Effector CD8-positive, alpha-beta T cell (primary cell): Measurements from ENCODE around the gene TMEM187.

Experiments used
- DNase-seq: peaks from one replicate; lab custom pipeline; 2025; lab: John Stamatoyannopoulos, UW
- total RNA-seq, 4 experiments: gene quantifications; one replicate each; lab custom pipeline; 2026; lab: John Stamatoyannopoulos, UW

The TMEM187 gene
- 5.1 to 10.0 (median 8.0) reads per million in 4 experiments for total RNA-seq

- DNase-seq = peak; percentile 74
Observed at GRCh38 chrX:153972368-153973126, at the start of gene TMEM187. TSS of gene TMEM187 (plus strand) at chrX:153972754. CDS start at chrX:153982063, 9,309 bp downstream.

GRCh38 chrX:153922932-153923857 is 49.4 kb upstream of the TMEM187 start:
- DNase-seq = no peak

DNA sequence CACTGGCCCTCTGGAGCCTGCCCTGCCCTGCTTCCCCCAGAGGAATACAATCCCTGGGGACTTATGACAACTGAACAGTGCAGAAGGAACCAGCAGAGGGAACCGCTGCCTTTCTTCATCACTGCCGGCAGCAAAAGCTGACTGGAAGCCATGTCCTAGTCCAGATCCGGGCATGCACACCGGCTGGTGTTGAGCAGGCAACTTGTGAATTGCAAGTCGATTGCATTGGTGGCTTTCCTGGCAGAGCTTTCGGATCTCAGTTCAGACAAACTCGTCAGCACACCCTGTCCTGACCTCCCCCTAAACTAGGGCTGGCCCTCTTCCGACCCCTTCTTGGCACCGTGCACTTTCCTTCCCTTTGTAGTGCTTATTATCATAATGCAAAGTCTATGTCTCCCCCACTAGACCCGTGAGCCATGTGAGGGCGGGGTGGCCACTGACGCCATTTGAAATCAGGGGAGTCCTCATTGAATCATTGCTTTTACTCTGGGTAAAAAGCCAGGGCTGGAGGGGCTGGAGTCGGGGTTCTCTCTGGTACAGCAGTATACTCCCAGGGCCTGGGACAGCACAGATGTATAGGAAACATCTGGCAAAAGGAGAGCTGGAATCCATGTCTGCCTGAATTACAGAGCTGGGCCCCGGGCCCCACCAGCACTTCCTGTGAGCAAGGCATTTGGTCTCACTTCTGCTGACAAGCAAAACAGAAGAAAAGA is 48.2 kb upstream of the TMEM187 start:
- DNase-seq = peak; percentile 32

GRCh38 chrX:153925387-153925738 is 47.2 kb upstream of the TMEM187 start:
- no peak for DNase-seq

DNA sequence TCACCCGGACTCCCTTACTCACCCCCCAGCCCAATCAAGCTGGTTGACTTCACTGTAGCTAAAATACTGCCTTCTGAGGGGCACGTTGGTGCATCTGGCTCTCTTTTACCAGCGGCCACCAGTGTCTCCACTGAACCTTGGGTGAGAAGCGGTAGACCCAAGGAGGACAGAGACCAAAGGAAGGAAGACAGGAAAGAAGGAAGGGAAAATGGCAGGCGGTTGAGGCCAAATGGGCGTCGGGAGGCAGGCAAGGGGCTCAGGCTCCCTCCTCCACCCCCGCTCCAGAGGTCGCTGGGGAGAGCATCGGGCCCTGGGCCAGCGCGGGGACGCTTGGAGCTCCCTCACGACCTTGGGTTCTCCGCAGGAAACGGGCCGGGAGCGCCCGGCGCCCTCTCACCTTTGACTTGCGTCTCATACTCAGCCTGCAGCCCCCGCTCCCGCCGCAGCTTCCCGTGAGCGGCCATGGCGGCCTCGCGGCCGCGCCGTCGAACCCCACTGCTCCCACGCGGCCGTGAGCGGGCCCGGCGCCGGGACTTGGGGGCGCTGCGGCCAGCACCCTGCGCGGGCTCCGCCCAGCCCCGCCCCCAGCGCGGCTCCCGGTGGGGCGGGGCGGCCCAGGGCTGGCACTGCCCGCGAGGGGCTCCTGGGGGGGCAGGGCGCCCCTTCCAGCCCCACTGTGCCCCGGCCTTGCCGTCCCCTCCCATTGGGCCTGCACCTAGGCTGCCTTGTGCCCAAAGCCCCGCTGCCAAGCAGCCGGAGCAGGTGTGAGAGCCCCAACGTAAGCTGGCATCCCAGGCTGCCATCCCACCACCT is 46.6 kb upstream of the TMEM187 start, which contains the start of gene ARHGAP4:
Gene ARHGAP4 (minus strand): TSS at position 526 of the 813 bp plus-strand sequence. CDS start 62 bp downstream, at position 464.
- peak; percentile 28 for DNase-seq

- no peak for DNase-seq
Observed at GRCh38 chrX:153926552-153926857, 46.0 kb upstream of the TMEM187 start.

DNA sequence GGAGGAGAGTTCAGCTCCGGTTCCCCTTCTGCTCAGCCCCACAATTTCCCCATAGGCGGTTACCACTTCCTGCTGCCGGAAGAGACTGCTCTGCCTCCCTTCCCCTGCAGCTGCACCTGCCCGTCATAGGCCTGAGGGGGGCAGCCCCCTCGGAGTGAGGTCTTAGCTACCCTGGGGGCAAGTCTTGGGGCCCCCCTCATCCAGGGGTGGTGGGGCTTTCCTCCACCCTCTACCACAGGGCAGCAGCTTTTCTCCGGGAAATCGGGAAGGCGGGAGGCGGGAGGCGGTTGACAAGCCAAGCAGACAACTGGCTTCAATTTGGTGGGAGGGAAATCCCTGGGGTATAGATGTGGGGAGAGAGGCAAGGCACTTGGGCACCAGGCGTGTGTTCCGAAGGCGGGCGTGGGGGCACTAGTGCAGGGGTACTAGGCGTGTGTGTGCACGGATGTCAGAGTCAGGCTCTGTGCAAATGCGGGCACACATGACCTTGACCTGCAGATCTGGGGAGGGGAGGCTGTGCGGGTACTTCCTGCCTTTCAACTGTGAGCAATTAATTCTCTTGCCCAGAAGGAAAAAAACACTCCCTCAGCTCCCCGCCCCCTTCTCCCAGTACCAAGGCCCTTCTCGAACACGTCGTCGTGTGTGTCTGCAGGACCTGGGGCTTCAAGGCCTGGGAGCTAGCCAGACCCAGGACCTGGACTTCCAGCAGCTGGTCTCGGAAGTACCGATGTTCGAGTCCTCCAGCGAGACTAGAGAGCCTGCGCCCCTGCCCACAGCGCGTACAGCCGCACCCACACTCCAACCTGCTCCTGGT is 45.5 kb upstream of the TMEM187 start:
- DNase-seq = peak; percentile 63

GRCh38 chrX:153927672-153927921 is 45.0 kb upstream of the TMEM187 start:
- DNase-seq = no peak

GRCh38 chrX:153927922-153928760 is 44.4 kb upstream of the TMEM187 start:
- peak; percentile 85 for DNase-seq

GRCh38 chrX:153928846-153929245 is 43.7 kb upstream of the TMEM187 start:
- no peak for DNase-seq

GRCh38 chrX:153929576-153929975 is 43.0 kb upstream of the TMEM187 start:
- DNase-seq = no peak

- DNase-seq = no peak
Observed at GRCh38 chrX:153930011-153930910, 42.3 kb upstream of the TMEM187 start.

GRCh38 chrX:153931151-153931550 is 41.4 kb upstream of the TMEM187 start:
- no peak for DNase-seq

- no peak for DNase-seq
Observed at GRCh38 chrX:153931748-153932147, 40.8 kb upstream of the TMEM187 start.

DNA sequence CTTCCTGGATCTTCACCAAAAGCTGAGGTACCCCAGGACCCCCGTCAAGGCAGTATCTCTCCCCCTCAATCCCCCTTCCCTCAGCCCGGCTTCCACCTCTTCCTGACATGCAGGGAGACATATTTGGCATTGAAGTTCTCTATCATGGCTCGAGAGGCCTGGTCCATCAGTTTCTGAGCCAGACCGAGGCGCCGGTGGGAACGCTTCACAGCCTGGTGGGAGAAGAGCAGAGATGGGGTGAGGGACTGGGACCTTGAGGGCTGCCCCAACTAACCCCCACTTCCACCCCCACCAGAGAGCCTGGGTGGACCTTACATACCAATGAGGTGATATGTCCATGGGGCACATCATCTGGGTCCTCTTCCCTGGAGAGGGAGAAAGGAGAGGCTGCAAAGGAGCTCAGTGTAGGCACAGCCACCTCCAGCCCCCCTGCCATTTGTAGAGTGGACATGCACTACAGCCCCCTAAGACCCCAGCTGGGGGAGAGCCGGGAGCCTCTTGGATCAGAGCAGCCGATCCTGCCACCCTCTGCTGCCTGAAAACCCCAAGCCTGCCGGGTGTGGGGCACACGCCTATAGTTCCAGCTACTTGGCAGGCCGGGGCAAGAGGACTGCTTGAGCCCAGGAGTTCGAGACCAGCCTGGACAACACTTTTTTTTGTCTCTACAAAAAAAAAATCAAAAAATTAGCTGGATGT is 40.2 kb upstream of the TMEM187 start:
- no peak for DNase-seq

DNA sequence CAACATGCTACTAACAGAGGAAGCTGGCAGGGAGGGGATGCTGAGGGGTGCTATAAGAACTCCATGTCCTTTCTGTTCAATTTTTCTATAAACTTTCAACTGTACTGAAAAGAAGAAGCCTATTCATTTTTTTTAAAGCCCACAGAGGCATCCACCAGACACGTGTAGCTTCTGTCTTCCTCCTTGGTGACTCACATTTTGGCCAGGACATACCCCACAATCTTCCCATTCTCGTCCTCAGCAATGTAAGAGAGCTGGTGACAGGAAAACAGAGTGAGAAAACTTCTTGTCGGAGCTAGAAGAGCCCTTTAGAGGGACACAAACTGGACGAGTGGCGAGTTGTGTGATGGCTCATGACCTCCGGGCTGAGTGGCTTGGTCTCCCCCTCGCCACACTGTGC is 38.8 kb upstream of the TMEM187 start:
- DNase-seq = no peak

DNA sequence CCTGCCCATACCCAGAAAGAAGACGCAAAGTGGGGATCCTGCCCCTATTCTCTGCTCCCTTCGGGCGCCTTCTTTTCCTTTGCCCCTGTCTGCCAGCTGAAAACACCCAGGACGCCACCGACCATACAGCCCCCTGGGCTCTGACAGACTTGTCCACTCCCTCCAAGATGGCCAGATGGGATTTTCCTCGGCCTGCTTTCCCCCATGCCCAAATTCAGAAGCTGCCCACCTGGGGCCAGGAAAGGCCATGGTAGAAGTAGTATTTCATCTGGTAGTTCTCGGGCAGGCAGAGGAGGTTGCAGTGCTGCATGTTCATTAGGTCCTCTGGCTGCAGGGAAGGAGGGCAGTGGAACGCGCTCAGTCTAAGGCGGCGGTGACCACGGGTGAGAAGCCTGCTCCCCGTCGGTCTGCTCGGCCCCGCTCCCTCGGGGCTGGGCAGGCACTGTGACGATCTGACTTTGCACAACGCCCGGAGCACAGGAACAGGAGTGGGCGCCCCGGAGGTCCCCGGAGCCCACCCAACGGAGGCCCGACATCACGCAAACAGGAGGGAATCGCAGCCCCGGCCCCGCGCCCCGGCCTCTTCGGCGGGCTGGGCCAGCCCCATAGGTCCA is 38.3 kb upstream of the TMEM187 start:
- DNase-seq = no peak
